H9 (cell line): ENCODE data around the gene RSPH9. TPM values are rescaled to one million over a fixed set of nuclear protein-coding genes. Genes with fewer than 3 reads are reported as not detected.
A peak's percentile ranks its signal among the peaks of the same experiment; 100 is the strongest.

Source experiments
- DNase-seq: peaks from one replicate; pipeline ENCODE4 v3.0.0-alpha.2; 2017
- H2AFZ ChIP-seq: one replicate; pipeline ENCODE4 v1.6.1; 2013; ENCODE audit warnings: mild to moderate bottlenecking, low read length, control low read depth, moderate library complexity
- H2AK5ac ChIP-seq: 2 replicates; pipeline ENCODE4 v1.6.1; 2013; ENCODE audit warnings: low read length, control low read depth, mixed read lengths; ENCODE audit not compliant: insufficient read length
- H2BK120ac ChIP-seq: one replicate; pipeline ENCODE4 v1.6.1; 2013; ENCODE audit warnings: low read depth, mild to moderate bottlenecking, low read length, control low read depth, inconsistent platforms; ENCODE audit not compliant: poor library complexity, severe bottlenecking
- H2BK12ac ChIP-seq: 2 replicates; pipeline ENCODE4 v1.6.1; 2013; ENCODE audit warnings: low read length, control low read depth, mixed read lengths, low read depth; ENCODE audit not compliant: insufficient read length
- H2BK15ac ChIP-seq: 2 replicates; pipeline ENCODE4 v1.6.1; 2013; ENCODE audit warnings: low read depth, low read length, control low read depth
- H2BK20ac ChIP-seq: one replicate; pipeline ENCODE4 v1.6.1; 2013; ENCODE audit warnings: low read depth, mild to moderate bottlenecking, low read length, control low read depth, inconsistent platforms; ENCODE audit not compliant: poor library complexity, severe bottlenecking
- H2BK5ac ChIP-seq: 2 replicates; pipeline ENCODE4 v1.6.1; 2013; ENCODE audit warnings: low read length, control low read depth, mixed read lengths; ENCODE audit not compliant: insufficient read length
- H3K14ac ChIP-seq: 2 replicates; pipeline ENCODE4 v1.6.1; 2013; ENCODE audit warnings: low read length, control low read depth; ENCODE audit not compliant: insufficient read depth
- H3K18ac ChIP-seq: 2 replicates; pipeline ENCODE4 v1.6.1; 2013; ENCODE audit warnings: low read depth, mild to moderate bottlenecking, mixed read lengths, low read length, control low read depth; ENCODE audit not compliant: insufficient read length
- H3K23ac ChIP-seq: 2 replicates; pipeline ENCODE4 v1.6.1; 2013; ENCODE audit warnings: low read length, control low read depth, mixed read lengths, low read depth; ENCODE audit not compliant: insufficient read length
- H3K23me2 ChIP-seq: 2 replicates; pipeline ENCODE4 v1.6.1; 2013; ENCODE audit warnings: low read depth, mild to moderate bottlenecking, mixed read lengths, low read length, control low read depth; ENCODE audit not compliant: insufficient read length, poor library complexity, severe bottlenecking
- H3K27ac ChIP-seq: 2 replicates; pipeline ENCODE4 v1.5.1; 2013; ENCODE audit warnings: low read length, control low read depth, mixed read lengths, low read depth; ENCODE audit not compliant: insufficient read length
- H3K27me3 ChIP-seq: 2 replicates; pipeline ENCODE4 v1.6.1; 2013; ENCODE audit warnings: low read length, control low read depth, inconsistent platforms; ENCODE audit not compliant: insufficient read depth
- H3K4ac ChIP-seq: 2 replicates; pipeline ENCODE4 v1.6.1; 2013; ENCODE audit warnings: low read depth, mild to moderate bottlenecking, control low read depth, inconsistent platforms, low read length, moderate library complexity
- H3K4me1 ChIP-seq: 2 replicates; pipeline ENCODE4 v1.6.1; 2013; ENCODE audit warnings: low read length, control low read depth, inconsistent platforms; ENCODE audit not compliant: insufficient read depth
- H3K4me2 ChIP-seq: 2 replicates; pipeline ENCODE4 v1.6.1; 2013; ENCODE audit warnings: low read length, control low read depth, mixed read lengths; ENCODE audit not compliant: insufficient read length, insufficient read depth
- H3K56ac ChIP-seq: 2 replicates; pipeline ENCODE4 v1.6.1; 2013; ENCODE audit warnings: low read depth, mild to moderate bottlenecking, mixed read lengths, low read length, control low read depth; ENCODE audit not compliant: insufficient read length
- H3K79me1 ChIP-seq: 2 replicates; pipeline ENCODE4 v1.6.1; 2013; ENCODE audit warnings: low read depth, mild to moderate bottlenecking, moderate library complexity, low read length, control low read depth, inconsistent platforms; ENCODE audit not compliant: insufficient read depth, poor library complexity, severe bottlenecking
- H3K79me2 ChIP-seq: 2 replicates; pipeline ENCODE4 v1.6.1; 2013; ENCODE audit warnings: low read length, control low read depth, inconsistent platforms; ENCODE audit not compliant: insufficient read depth
- H3K9ac ChIP-seq: 2 replicates; pipeline ENCODE4 v1.6.1; 2013; ENCODE audit warnings: low read length, control low read depth, mixed read lengths; ENCODE audit not compliant: insufficient read length; ENCODE audit errors: extremely low read depth
- H3K9me3 ChIP-seq: one replicate; pipeline ENCODE4 v1.6.1; 2013; ENCODE audit warnings: low read depth, low read length, inconsistent platforms; ENCODE audit not compliant: control insufficient read depth
- H3T11ph ChIP-seq: one replicate; pipeline ENCODE4 v1.6.1; 2013; ENCODE audit warnings: mild to moderate bottlenecking, low read length, control low read depth, inconsistent platforms
- H4K20me1 ChIP-seq: one replicate; pipeline ENCODE4 v1.6.1; 2013; ENCODE audit not compliant: control insufficient read depth, insufficient read length, insufficient read depth
- H4K5ac ChIP-seq: 2 replicates; pipeline ENCODE4 v1.6.1; 2013; ENCODE audit warnings: low read depth, mild to moderate bottlenecking, mixed read lengths, low read length, control low read depth; ENCODE audit not compliant: insufficient read length
- H4K8ac ChIP-seq: replicated peaks from 2 replicates; pipeline ENCODE4 v1.6.1; 2013; ENCODE audit warnings: low read length, control low read depth, mixed read lengths, low read depth; ENCODE audit not compliant: insufficient read length
- H4K91ac ChIP-seq: 2 replicates; pipeline ENCODE4 v1.6.1; 2013; ENCODE audit warnings: low read depth, mild to moderate bottlenecking, moderate library complexity, mixed read lengths, low read length, control low read depth; ENCODE audit not compliant: insufficient read length
- H3K27ac Mint-ChIP-seq, 3 experiments: 2 replicates in 2 of 3; 3 replicates in 1 of 3; pipeline ENCODE4 v1.8.0; 2020 to 2021; ENCODE audit warnings: mixed read lengths in 3 of 3, mild to moderate bottlenecking in 1 of 3, moderate library complexity in 1 of 3
- H3K27me3 Mint-ChIP-seq: 2 replicates; pipeline ENCODE4 v1.8.0; 2021; ENCODE audit warnings: low read depth, mild to moderate bottlenecking, moderate library complexity, mixed read lengths
- H3K36me3 Mint-ChIP-seq, 3 experiments: 2 replicates in 2 of 3; 3 replicates in 1 of 3; pipeline ENCODE4 v1.8.0; 2020 to 2021; ENCODE audit warnings: low read depth in 3 of 3, mixed read lengths in 3 of 3; ENCODE audit not compliant: insufficient read depth in 1 of 3
- H3K4me1 Mint-ChIP-seq, 2 experiments: 2 replicates each; pipeline ENCODE4 v1.8.0; 2020; ENCODE audit warnings: mixed read lengths in 2 of 2
- H3K4me3 Mint-ChIP-seq, 2 experiments: 2 replicates in 1 of 2; 3 replicates in 1 of 2; pipeline ENCODE4 v1.8.0; 2020 to 2021; ENCODE audit warnings: mild to moderate bottlenecking in 2 of 2, mixed read lengths in 2 of 2, moderate library complexity in 1 of 2
- H3K9me3 Mint-ChIP-seq, 2 experiments: 2 replicates in 1 of 2; 3 replicates in 1 of 2; pipeline ENCODE4 v1.8.0; 2020; ENCODE audit warnings: mild to moderate bottlenecking in 2 of 2, mixed read lengths in 2 of 2, moderate library complexity in 1 of 2
- WGBS: extraction: QIAGEN DNeasy Blood & Tissue Kit; methylation state at CpG from one replicate; pipeline ENCODE4 v1.1.7; 2013; ENCODE audit warnings: missing lambda C conversion rate, low lambda C conversion rate, mixed read lengths; ENCODE audit not compliant: insufficient read length; ENCODE audit errors: extremely low coverage; 5-methylcytosine and 5-hydroxymethylcytosine counted together
- total RNA-seq: library from RNA; stranded (reverse); gene quantifications from 2 replicates; pipeline ENCODE4 v1.2.1, GENCODE V29; 2021
- TF ChIP-seq, protein P1 (sequence below): fragments of 200-600 bp; sonication (generic); conservative IDR thresholded peaks from 3 replicates; pipeline ENCODE4 v1.8.0; 2021; ENCODE audit warnings: antibody characterized with exemption, mild to moderate bottlenecking

RSPH9 gene
- total RNA-seq, 1 experiment from 2014 or later: 0.39 TPM

DNA sequence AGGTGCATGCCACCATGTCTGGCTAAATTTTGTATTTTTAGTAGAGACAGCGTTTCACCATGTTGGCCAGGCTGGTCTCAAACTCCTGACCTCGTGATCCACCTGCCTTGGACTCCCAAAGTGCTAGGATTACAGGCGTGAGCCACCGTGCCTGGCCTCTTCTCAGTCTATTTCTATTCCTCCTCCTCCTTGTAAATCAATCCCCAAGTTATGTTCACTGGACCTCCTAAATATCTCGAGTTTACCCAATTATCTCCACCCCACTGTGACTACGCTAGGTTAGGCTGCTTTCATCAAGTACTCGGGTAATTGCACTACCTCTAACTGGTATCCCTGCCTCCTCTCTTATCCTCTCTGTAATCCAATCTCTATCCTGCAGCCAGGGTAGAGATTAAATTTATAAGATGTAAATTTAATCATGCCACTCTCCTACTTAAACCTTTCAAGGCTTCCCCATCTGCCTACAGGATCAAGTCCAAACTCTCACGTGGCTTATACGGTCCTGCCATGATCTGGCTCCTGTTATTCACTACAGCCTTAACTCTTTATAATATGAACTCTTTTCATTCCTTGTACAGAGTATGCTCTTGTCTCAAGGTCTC lies 10.0 kb upstream of the RSPH9 start:
- Histone ChIP-seq H3K79me1 (peaks cover 3% of the 10 kb centered on the region), H4K20me1 (no peaks in the 10 kb centered on the region), H3K18ac (no peak overlapping the region), H3K23ac (no peak overlapping the region), H3T11ph (no peak overlapping the region), H3K23me2 (peaks cover 6% of the 10 kb centered on the region), H4K91ac (no peak overlapping the region), H3K4me2 (no peak overlapping the region), H2BK12ac (no peak overlapping the region), H3K14ac (no peak overlapping the region), H2BK120ac (no peak overlapping the region), H2AFZ (no peak overlapping the region), H3K4me1 (no peaks in the 10 kb centered on the region; the same call in 1 of the 2 replicates), H2BK15ac (no peak overlapping the region), H2BK5ac (no peak overlapping the region), H3K56ac (no peak overlapping the region), H2AK5ac (no peak overlapping the region), H2BK20ac (no peak overlapping the region), H3K79me2 (peaks cover 9% of the 10 kb centered on the region; the same call in 1 of the 2 replicates), H3K27ac (no peak overlapping the region), H3K9me3 (no peaks in the 10 kb centered on the region), H3K9ac (no peak overlapping the region), H4K5ac (no peak overlapping the region), H4K8ac (no peak overlapping the region), H3K27me3 (no peaks in the 10 kb centered on the region), H3K4ac (no peak overlapping the region)
- peaks cover 27 to 28% of the 10 kb centered on the region in 2 experiments for H3K4me1 Mint-ChIP-seq
- H3K27ac Mint-ChIP-seq: peak overlapping the region in 1 of 3 experiments; percentile 97; a peak in 1 of 7 replicates
- TF ChIP-seq, protein P1, sequence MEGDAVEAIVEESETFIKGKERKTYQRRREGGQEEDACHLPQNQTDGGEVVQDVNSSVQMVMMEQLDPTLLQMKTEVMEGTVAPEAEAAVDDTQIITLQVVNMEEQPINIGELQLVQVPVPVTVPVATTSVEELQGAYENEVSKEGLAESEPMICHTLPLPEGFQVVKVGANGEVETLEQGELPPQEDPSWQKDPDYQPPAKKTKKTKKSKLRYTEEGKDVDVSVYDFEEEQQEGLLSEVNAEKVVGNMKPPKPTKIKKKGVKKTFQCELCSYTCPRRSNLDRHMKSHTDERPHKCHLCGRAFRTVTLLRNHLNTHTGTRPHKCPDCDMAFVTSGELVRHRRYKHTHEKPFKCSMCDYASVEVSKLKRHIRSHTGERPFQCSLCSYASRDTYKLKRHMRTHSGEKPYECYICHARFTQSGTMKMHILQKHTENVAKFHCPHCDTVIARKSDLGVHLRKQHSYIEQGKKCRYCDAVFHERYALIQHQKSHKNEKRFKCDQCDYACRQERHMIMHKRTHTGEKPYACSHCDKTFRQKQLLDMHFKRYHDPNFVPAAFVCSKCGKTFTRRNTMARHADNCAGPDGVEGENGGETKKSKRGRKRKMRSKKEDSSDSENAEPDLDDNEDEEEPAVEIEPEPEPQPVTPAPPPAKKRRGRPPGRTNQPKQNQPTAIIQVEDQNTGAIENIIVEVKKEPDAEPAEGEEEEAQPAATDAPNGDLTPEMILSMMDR: no peak
- WGBS: no CpG with 5 or more reads among the region's 9 CpGs
- peak overlapping the region; percentile 94 to 96; a peak in 4 of 5 replicates for H3K4me3 Mint-ChIP-seq
- H3K27me3 Mint-ChIP-seq: no peaks in the 10 kb centered on the region
- DNase-seq: no peak
- no peaks in the 10 kb centered on the region; a peak in 1 of 5 replicates for H3K9me3 Mint-ChIP-seq
- peaks cover 9 to 33% (median 28%) of the 10 kb centered on the region in 3 experiments; a peak in 6 of 7 replicates for H3K36me3 Mint-ChIP-seq
